Measurements from ENCODE around the gene DENND1B. TPM values are rescaled to one million over a fixed set of nuclear protein-coding genes. Genes with fewer than 3 reads are reported as not detected.
A peak's percentile ranks its signal among the peaks of the same experiment; 100 is the strongest.

DENND1B gene
- polyA plus RNA-seq, 3 donors from 2014 or later: 15.6 to 19.2 (median 18.5) TPM

GRCh38 chr1:197800379-197801110, 25.3 kb upstream of the DENND1B start:
- H3K9me3 Mint-ChIP-seq: peaks cover 19 to 31% (median 29%) of the 10 kb centered on the region in 6 donors
- H3K4me1 Mint-ChIP-seq: peaks cover 0 to 5% of the 10 kb centered on the region in 2 donors
- H3K27ac Mint-ChIP-seq: no peak overlapping the region
- H3K27me3 Mint-ChIP-seq (ENCODE audit: low read depth in 3 of 3): peaks cover 0 to 7% (median 2%) of the 10 kb centered on the region in 3 donors
- no peak for DNase-seq
- no peak overlapping the region for H3K4me3 Mint-ChIP-seq
- H3K36me3 Mint-ChIP-seq: peaks cover 19 to 31% (median 24%) of the 10 kb centered on the region in 3 donors

- Mint-ChIP-seq H3K9me3 (peaks cover 19 to 34% (median 31%) of the 10 kb centered on the region in 6 donors), H3K4me1 (no peaks in the 10 kb centered on the region), H3K4me3 (no peak overlapping the region), H3K27ac (no peak overlapping the region), H3K27me3 (ENCODE audit: low read depth in 3 of 3) (peaks cover 0 to 9% (median 2%) of the 10 kb centered on the region in 3 donors), H3K36me3 (peaks cover 19 to 37% (median 24%) of the 10 kb centered on the region in 3 donors)
- DNase-seq: no peak
Measured at GRCh38 chr1:197799271-197799670, 24.0 kb upstream of the DENND1B start.

- Mint-ChIP-seq H3K4me3 (no peak overlapping the region), H3K4me1 (no peaks in the 10 kb centered on the region), H3K9me3 (peaks cover 19 to 34% (median 31%) of the 10 kb centered on the region in 6 donors), H3K36me3 (peaks cover 19 to 37% (median 24%) of the 10 kb centered on the region in 3 donors), H3K27ac (no peak overlapping the region), H3K27me3 (ENCODE audit: low read depth in 3 of 3) (peaks cover 0 to 11% (median 2%) of the 10 kb centered on the region in 3 donors)
- no peak for DNase-seq
Measured at GRCh38 chr1:197798492-197798891, 23.2 kb upstream of the DENND1B start.

- no peak for DNase-seq
- Mint-ChIP-seq H3K27me3 (ENCODE audit: low read depth in 3 of 3) (peaks cover 2 to 11% (median 3%) of the 10 kb centered on the region in 3 donors), H3K4me1 (no peaks in the 10 kb centered on the region), H3K27ac (no peak overlapping the region), H3K36me3 (peaks cover 19 to 37% (median 24%) of the 10 kb centered on the region in 3 donors), H3K4me3 (no peak overlapping the region), H3K9me3 (peaks cover 19 to 34% (median 31%) of the 10 kb centered on the region in 6 donors)
Measured at GRCh38 chr1:197797010-197797409, 21.7 kb upstream of the DENND1B start.

- H3K27me3 Mint-ChIP-seq (ENCODE audit: low read depth in 3 of 3): peaks cover 0 to 3% (median 2%) of the 10 kb centered on the region in 3 donors
- H3K9me3 Mint-ChIP-seq: no peaks in the 10 kb centered on the region
- no peak overlapping the region for H3K27ac Mint-ChIP-seq
- H3K4me3 Mint-ChIP-seq: no peak overlapping the region
- DNase-seq: no peak
- no peaks in the 10 kb centered on the region for H3K36me3 Mint-ChIP-seq
- no peaks in the 10 kb centered on the region for H3K4me1 Mint-ChIP-seq
Measured at GRCh38 chr1:197788741-197789739, 13.8 kb upstream of the DENND1B start.

GRCh38 chr1:197787623-197788536, 12.6 kb upstream of the DENND1B start:
- Mint-ChIP-seq H3K27ac (no peak overlapping the region), H3K27me3 (ENCODE audit: low read depth in 3 of 3) (no peaks in the 10 kb centered on the region), H3K4me3 (no peak overlapping the region), H3K4me1 (no peaks in the 10 kb centered on the region), H3K36me3 (no peaks in the 10 kb centered on the region), H3K9me3 (no peaks in the 10 kb centered on the region)
- no peak for DNase-seq

- Mint-ChIP-seq H3K27me3 (ENCODE audit: low read depth in 3 of 3) (no peaks in the 10 kb centered on the region), H3K4me1 (no peaks in the 10 kb centered on the region), H3K36me3 (no peaks in the 10 kb centered on the region), H3K4me3 (no peak overlapping the region), H3K27ac (no peak overlapping the region), H3K9me3 (no peaks in the 10 kb centered on the region)
- DNase-seq: no peak
Measured at GRCh38 chr1:197787056-197787455, 11.8 kb upstream of the DENND1B start.

GRCh38 chr1:197786280-197786679, 11.0 kb upstream of the DENND1B start:
- Mint-ChIP-seq H3K9me3 (no peaks in the 10 kb centered on the region), H3K4me3 (no peak overlapping the region), H3K27ac (no peak overlapping the region), H3K4me1 (no peaks in the 10 kb centered on the region), H3K27me3 (ENCODE audit: low read depth in 3 of 3) (no peaks in the 10 kb centered on the region), H3K36me3 (no peaks in the 10 kb centered on the region)
- no peak for DNase-seq

- no peak overlapping the region for H3K27ac Mint-ChIP-seq
- H3K4me3 Mint-ChIP-seq: no peak overlapping the region
- DNase-seq: no peak
- H3K27me3 Mint-ChIP-seq (ENCODE audit: low read depth in 3 of 3): peaks cover 0 to 2% (median 0%) of the 10 kb centered on the region in 3 donors
- H3K4me1 Mint-ChIP-seq: peaks cover 9 to 10% of the 10 kb centered on the region in 2 donors
- no peaks in the 10 kb centered on the region for H3K36me3 Mint-ChIP-seq
- H3K9me3 Mint-ChIP-seq: no peaks in the 10 kb centered on the region
Measured at GRCh38 chr1:197783510-197783948, 8.2 kb upstream of the DENND1B start.

GRCh38 chr1:197782722-197783360, 7.6 kb upstream of the DENND1B start:
- Mint-ChIP-seq H3K4me1 (peaks cover 15 to 17% of the 10 kb centered on the region in 2 donors), H3K4me3 (no peak overlapping the region), H3K9me3 (no peaks in the 10 kb centered on the region), H3K27me3 (ENCODE audit: low read depth in 3 of 3) (peaks cover 0 to 2% (median 0%) of the 10 kb centered on the region in 3 donors), H3K27ac (peak overlapping the region in 2 of 6 donors; percentile 2 to 63), H3K36me3 (no peaks in the 10 kb centered on the region)
- no peak for DNase-seq

- H3K36me3 Mint-ChIP-seq: no peaks in the 10 kb centered on the region
- peak overlapping the region in 1 of 6 donors; percentile 2 for H3K27ac Mint-ChIP-seq
- H3K27me3 Mint-ChIP-seq (ENCODE audit: low read depth in 3 of 3): peaks cover 0 to 2% (median 0%) of the 10 kb centered on the region in 3 donors
- H3K4me1 Mint-ChIP-seq: peaks cover 15 to 24% of the 10 kb centered on the region in 2 donors
- DNase-seq: no peak
- no peak overlapping the region for H3K4me3 Mint-ChIP-seq
- no peaks in the 10 kb centered on the region for H3K9me3 Mint-ChIP-seq
Measured at GRCh38 chr1:197781968-197782721, 6.9 kb upstream of the DENND1B start.

- no peak for DNase-seq
- Mint-ChIP-seq H3K27me3 (ENCODE audit: low read depth in 3 of 3) (peaks cover 0 to 4% (median 2%) of the 10 kb centered on the region in 3 donors), H3K9me3 (no peaks in the 10 kb centered on the region), H3K4me3 (no peak overlapping the region), H3K36me3 (no peaks in the 10 kb centered on the region), H3K4me1 (peaks cover 29 to 40% of the 10 kb centered on the region in 2 donors), H3K27ac (no peak overlapping the region)
Measured at GRCh38 chr1:197779921-197780320, 4.6 kb upstream of the DENND1B start.
